ENCODE measurements around the gene PARD6G. TPM values are rescaled to one million over a fixed set of nuclear protein-coding genes. Genes with fewer than 3 reads are reported as not detected.

PARD6G gene
- total and polyA plus RNA-seq, 9 of the 15 experiments (the other 6 are each of a cell fraction or from before 2014, with no cell fraction given): 0.03 to 1.2 (median 0.26) TPM

DNA sequence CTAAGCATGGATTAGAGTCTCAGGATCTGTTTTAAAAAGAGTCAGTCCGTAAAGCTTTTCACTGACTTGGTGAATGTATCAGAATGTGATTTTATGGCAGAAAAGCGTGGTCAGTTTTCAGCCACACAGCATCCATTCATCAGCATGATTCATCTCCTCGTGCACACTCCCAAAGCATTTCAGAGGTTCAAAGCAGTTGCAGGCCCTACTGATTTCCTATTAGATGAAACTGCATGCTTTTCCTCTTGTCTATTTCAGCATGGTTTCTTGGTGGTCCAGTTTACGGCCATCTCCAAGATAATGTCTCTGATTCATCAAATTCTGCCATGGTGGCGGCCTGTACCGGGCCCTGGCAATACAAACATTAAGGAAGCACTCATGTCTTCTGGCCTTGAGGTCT lies 4.8 kb upstream of the PARD6G start (continued):
- TF ChIP-seq ZFPM2 (CRISPR knock-in tag; IDR thresholded peaks at IDR 0.05) (no peak), CTBP1 (IDR thresholded peaks at IDR 0.05; ENCODE audit: borderline replicate concordance) (no peak), NFE2 (IDR thresholded peaks at IDR 0.05; ENCODE audit: low read depth) (no peak), ZBTB1 (CRISPR knock-in tag; IDR thresholded peaks at IDR 0.05; ENCODE audit: borderline replicate concordance, low read depth) (no peak), ZNF79 (CRISPR knock-in tag; IDR thresholded peaks at IDR 0.05; ENCODE audit: low read depth) (no peak), HDGF (IDR thresholded peaks at IDR 0.05) (no peak), MAFG (tag; conservative IDR thresholded peaks at IDR 0.05) (no peak)
- TF ChIP-seq, protein P1, sequence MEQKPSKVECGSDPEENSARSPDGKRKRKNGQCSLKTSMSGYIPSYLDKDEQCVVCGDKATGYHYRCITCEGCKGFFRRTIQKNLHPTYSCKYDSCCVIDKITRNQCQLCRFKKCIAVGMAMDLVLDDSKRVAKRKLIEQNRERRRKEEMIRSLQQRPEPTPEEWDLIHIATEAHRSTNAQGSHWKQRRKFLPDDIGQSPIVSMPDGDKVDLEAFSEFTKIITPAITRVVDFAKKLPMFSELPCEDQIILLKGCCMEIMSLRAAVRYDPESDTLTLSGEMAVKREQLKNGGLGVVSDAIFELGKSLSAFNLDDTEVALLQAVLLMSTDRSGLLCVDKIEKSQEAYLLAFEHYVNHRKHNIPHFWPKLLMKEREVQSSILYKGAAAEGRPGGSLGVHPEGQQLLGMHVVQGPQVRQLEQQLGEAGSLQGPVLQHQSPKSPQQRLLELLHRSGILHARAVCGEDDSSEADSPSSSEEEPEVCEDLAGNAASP (IDR thresholded peaks at IDR 0.05): no peak

DNA sequence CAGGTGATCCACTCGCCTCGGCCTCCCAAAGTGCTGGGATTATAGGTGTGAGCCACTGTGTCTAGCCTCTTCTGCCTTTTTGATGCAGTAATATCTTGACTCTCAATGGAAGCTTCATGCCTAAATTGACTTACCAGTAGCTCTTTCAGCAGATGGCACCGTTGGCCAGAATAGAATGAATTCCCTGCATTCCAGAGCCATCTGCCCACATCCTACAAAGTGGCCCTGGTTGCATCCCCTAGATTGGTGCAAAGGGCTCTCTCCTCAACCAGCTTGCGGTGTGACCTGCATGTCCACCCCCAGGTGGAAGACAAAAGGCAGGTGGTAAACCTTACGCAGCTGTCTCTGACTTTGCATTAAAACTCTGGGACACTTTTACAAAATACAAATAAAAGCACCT lies 4.4 kb upstream of the PARD6G start:
- Histone ChIP-seq H3K9me1 (ENCODE audit: control insufficient read depth, insufficient read depth, low read length) (no peaks in the 10 kb centered on the region), H3K4me3 (no peak overlapping the region), H3K4me2 (ENCODE audit: insufficient read depth, low read length) (no peak overlapping the region), H3K79me2 (ENCODE audit: control insufficient read depth, insufficient read depth, low read length) (no peaks in the 10 kb centered on the region), H3K27ac (ENCODE audit: extremely low read depth, low read depth, low read length) (no peak overlapping the region), H4K20me1 (replicated peaks; ENCODE audit: control insufficient read depth, insufficient read depth, low read length) (no peaks in the 10 kb centered on the region), H3K36me3 (ENCODE audit: control insufficient read depth, insufficient read depth, low read length) (no peaks in the 10 kb centered on the region), H2AFZ (ENCODE audit: low read depth, low read length) (no peak overlapping the region), H3K27me3 (ENCODE audit: control insufficient read depth in 2 of 2, insufficient read depth in 2 of 2, low read length in 2 of 2) (no peaks in the 10 kb centered on the region), H3K4me1 (replicated peaks in 1 of 2; ENCODE audit: control insufficient read depth in 2 of 2, insufficient read depth in 2 of 2, low read length in 2 of 2) (peaks cover 0 to 11% of the 10 kb centered on the region in 2 experiments; a peak in 2 of 5 replicates), H3K9me3 (replicated peaks; ENCODE audit: control insufficient read depth, insufficient read depth, low read depth, low read length) (no peaks in the 10 kb centered on the region), H3K9ac (ENCODE audit: insufficient read depth in 1 of 2, low read depth in 2 of 2, low read length in 2 of 2) (no peak overlapping the region)
- ChIA-PET CTCF (ENCODE audit: low intra/inter-chr PET ratio) (no interaction called here), POLR2A (no interaction called here)
- no TSS peak for BruUV-seq (replicated peaks)
- FAIRE-seq (no peak), ATAC-seq (no peak), DNase-seq (ENCODE audit: extremely low read depth in 1 of 4, low spot score in 3 of 4) (no peak)
- TF ChIP-seq FOXK2 (conservative IDR thresholded peaks at IDR 0.05 in 1 of 2, IDR thresholded peaks at IDR 0.05 in 1 of 2; ENCODE audit: low read depth in 2 of 2) (no peak), ZNF408 (CRISPR knock-in tag; IDR thresholded peaks at IDR 0.05; ENCODE audit: low read depth) (no peak), BRD4 (IDR thresholded peaks at IDR 0.05) (no peak), POLR2G (IDR thresholded peaks at IDR 0.05; ENCODE audit: low read depth, low read length) (no peak), ZNF316 (IDR thresholded peaks at IDR 0.05) (no peak), MECOM (CRISPR knock-in tag; IDR thresholded peaks at IDR 0.05) (no peak), SP1 (CRISPR knock-in tag; IDR thresholded peaks at IDR 0.05) (no peak), EP400 (IDR thresholded peaks at IDR 0.05) (no peak), MAFF (IDR thresholded peaks at IDR 0.05; ENCODE audit: low read length) (no peak)
- WGBS (ENCODE audit: insufficient coverage, low coverage, missing lambda C conversion rate): 0% methylated on average over 4 of the region's 5 CpGs
- intact Hi-C loops (cut with micrococcal nuclease) (no loop called here), in situ Hi-C loops (cut with MboI) (no loop called here)
